H1 (cell line): ENCODE measurements around the gene MAGEC1. TPM values are rescaled to one million over a fixed set of nuclear protein-coding genes. Genes with fewer than 3 reads are reported as not detected.

Source experiments
- ATF2 ChIP-seq: IDR thresholded peaks from 2 replicates; pipeline ENCODE4 v1.6.1; 2012; ENCODE audit warnings: low read length, inconsistent platforms
- CHD7 ChIP-seq: fragments of 300-600 bp; sonication (generic); IDR thresholded peaks from 2 replicates; pipeline ENCODE4 v1.7.1; 2012; ENCODE audit warnings: low read length, moderate library complexity, mild to moderate bottlenecking, inconsistent platforms; ENCODE audit not compliant: insufficient replicate concordance
- FOSL1 ChIP-seq: IDR thresholded peaks from 2 replicates; pipeline ENCODE4 v1.6.1; 2011; ENCODE audit warnings: mild to moderate bottlenecking, low read depth, low read length, moderate library complexity; ENCODE audit not compliant: insufficient read depth
- MAX ChIP-seq: IDR thresholded peaks from 2 replicates; pipeline ENCODE4 v1.6.1; 2012; ENCODE audit warnings: inconsistent platforms
- NRF1 ChIP-seq: IDR thresholded peaks from 2 replicates; pipeline ENCODE4 v1.6.1; 2011; ENCODE audit warnings: mild to moderate bottlenecking, low read depth, low read length, improper control_type of control experiment
- RAD21 ChIP-seq, 2 experiments: IDR thresholded peaks in 1 of 2; conservative IDR thresholded peaks in 1 of 2; 2 replicates each; pipeline ENCODE4 v1.6.1; 2011; ENCODE audit warnings: low read depth in 2 of 2, low read length in 2 of 2, improper control_type of control experiment in 1 of 2, inconsistent platforms in 1 of 2, mild to moderate bottlenecking in 1 of 2, moderate library complexity in 1 of 2
- SAP30 ChIP-seq: fragments of 300-600 bp; sonication (generic); IDR thresholded peaks from 2 replicates; pipeline ENCODE4 v1.7.1; 2012; ENCODE audit warnings: low read length, moderate library complexity, mild to moderate bottlenecking, inconsistent platforms; ENCODE audit not compliant: insufficient read depth, insufficient replicate concordance
- SIN3A ChIP-seq, 2 experiments: IDR thresholded peaks in 1 of 2; conservative IDR thresholded peaks in 1 of 2; 2 replicates each; pipeline ENCODE4 v1.6.1; 2011 to 2012; ENCODE audit warnings: low read length in 2 of 2, improper control_type of control experiment in 1 of 2, low read depth in 1 of 2, mild to moderate bottlenecking in 1 of 2
- TAF1 ChIP-seq: IDR thresholded peaks from 2 replicates; pipeline ENCODE4 v1.6.1; 2011; ENCODE audit warnings: mild to moderate bottlenecking, low read depth, low read length
- polyA plus RNA-seq, 7 experiments: library from polyadenylated mRNA; depleted of rRNA in 3 of 7; stranded (reverse) in 5 of 7; unstranded in 2 of 7; fragments of >200 nt in 5 of 7; fragments of 200-250 nt in 2 of 7; gene quantifications; 1 replicate in 5 of 7; 2 replicates in 1 of 7; 4 replicates in 1 of 7; pipeline versions ENCODE4 v1.2.1 to v1.2.3, GENCODE V29; 2011 to 2013; ENCODE audit warnings: missing spikeins in 2 of 7, mixed read lengths in 2 of 7
- total RNA-seq: library from RNA; stranded (reverse); fragmentation: NEBNext Ultra II Directional; extraction: Animal tissue kit (Norgen Biotek cat#: 25700); gene quantifications from 2 replicates; pipeline ENCODE4 v1.2.1, GENCODE V29; 2021

MAGEC1 gene
- total and polyA plus RNA-seq, 2 of the 8 experiments (the other 6 are each of a cell fraction or from before 2014, with no cell fraction given) = not detected

- TF ChIP-seq CHD7 (no peak), TAF1 (no peak), NRF1 (no peak), SIN3A (conservative IDR thresholded peaks at IDR 0.05 in 1 of 2, IDR thresholded peaks at IDR 0.05 in 1 of 2; ENCODE audit: low read depth in 1 of 2, low read length in 2 of 2) (no peak), ATF2 (no peak), MAX (no peak), FOSL1 (no peak), SAP30 (no peak), RAD21 (IDR thresholded peaks at IDR 0.05 in 1 of 2, conservative IDR thresholded peaks at IDR 0.05 in 1 of 2; ENCODE audit: low read depth in 2 of 2, low read length in 2 of 2) (no peak)
Observed at GRCh38 chrX:141941234-141941633, 37.5 kb downstream of the MAGEC1 start (continued).
